D721Med (cell line): ENCODE data around the gene ENOX1.
"Not testable (repeated sequence)": the region's sequence is repeated elsewhere in the genome, so short reads cannot be mapped to it uniquely, and the experiment has no call there.

ENCODE experiments used
- DNase-seq: peaks from one replicate; pipeline ENCODE4 v3.0.0; 2011; ENCODE audit warnings: low spot score; ENCODE audit not compliant: insufficient read length
- FAIRE-seq: peaks from 2 replicates; lab custom pipeline; 2011; peaks lifted over from hg19 to GRCh38; lab: Jason Lieb, UNC
- TF ChIP-seq, protein P1 (sequence below): IDR thresholded peaks from 2 replicates; pipeline ENCODE4 v1.5.1; 2012; ENCODE audit warnings: mild to moderate bottlenecking, control low read depth; ENCODE audit not compliant: insufficient read depth; ENCODE audit errors: missing control alignments

The ENOX1 gene

GRCh38 chr13:43353631-43354030 lies 433.1 kb downstream of the ENOX1 start:
- FAIRE-seq (no peak), DNase-seq (no peak)
- TF ChIP-seq, protein P1, sequence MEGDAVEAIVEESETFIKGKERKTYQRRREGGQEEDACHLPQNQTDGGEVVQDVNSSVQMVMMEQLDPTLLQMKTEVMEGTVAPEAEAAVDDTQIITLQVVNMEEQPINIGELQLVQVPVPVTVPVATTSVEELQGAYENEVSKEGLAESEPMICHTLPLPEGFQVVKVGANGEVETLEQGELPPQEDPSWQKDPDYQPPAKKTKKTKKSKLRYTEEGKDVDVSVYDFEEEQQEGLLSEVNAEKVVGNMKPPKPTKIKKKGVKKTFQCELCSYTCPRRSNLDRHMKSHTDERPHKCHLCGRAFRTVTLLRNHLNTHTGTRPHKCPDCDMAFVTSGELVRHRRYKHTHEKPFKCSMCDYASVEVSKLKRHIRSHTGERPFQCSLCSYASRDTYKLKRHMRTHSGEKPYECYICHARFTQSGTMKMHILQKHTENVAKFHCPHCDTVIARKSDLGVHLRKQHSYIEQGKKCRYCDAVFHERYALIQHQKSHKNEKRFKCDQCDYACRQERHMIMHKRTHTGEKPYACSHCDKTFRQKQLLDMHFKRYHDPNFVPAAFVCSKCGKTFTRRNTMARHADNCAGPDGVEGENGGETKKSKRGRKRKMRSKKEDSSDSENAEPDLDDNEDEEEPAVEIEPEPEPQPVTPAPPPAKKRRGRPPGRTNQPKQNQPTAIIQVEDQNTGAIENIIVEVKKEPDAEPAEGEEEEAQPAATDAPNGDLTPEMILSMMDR: no peak

DNA sequence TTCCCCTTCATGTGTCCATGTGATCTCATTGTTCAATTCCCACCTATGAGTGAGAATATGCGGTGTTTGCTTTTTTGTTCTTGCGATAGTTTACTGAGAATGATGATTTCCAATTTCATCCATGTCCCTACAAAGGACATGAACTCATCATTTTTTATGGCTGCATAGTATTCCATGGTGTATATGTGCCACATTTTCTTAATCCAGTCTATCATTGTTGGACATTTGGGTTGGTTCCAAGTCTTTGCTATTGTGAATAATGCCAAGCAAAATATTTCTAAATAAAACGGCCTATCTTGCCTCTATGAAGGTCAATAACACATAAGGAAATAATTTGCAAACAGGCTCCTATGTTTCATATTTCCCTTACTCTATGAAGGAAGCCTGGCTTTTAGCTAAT lies 435.2 kb downstream of the ENOX1 start:
- not testable (repeated sequence) for DNase-seq, FAIRE-seq

- DNase-seq: no peak
- TF ChIP-seq, protein P1: no peak
- FAIRE-seq: no peak
These were observed 438.4 kb downstream of the ENOX1 start for GRCh38 chr13:43348397-43348796.

- FAIRE-seq (no peak), DNase-seq (no peak)
- TF ChIP-seq, protein P1: no peak
These were observed 438.9 kb downstream of the ENOX1 start for GRCh38 chr13:43347877-43348276.

DNA sequence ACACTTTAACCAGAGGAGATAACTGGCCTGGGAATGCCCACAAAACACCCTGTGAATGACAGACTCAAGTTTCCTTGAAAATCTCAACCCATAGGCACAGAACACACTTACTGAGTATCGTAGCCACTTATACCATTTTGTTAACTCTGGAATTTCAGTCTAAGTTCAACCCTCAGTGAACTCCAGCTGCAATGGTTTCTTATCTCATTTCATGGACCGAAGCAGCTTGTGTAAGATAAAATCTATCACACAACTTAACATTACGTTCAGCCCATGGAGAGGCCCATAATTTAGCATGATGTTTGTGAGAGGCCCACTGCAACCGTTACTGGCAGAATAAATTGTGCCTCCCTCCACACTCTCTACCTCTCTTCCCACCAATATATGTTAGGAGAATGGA lies 440.3 kb downstream of the ENOX1 start:
- DNase-seq (no peak), FAIRE-seq (no peak)
- TF ChIP-seq, protein P1: no peak

- TF ChIP-seq, protein P1: no peak
- FAIRE-seq: no peak
- no peak for DNase-seq
These were observed 443.1 kb downstream of the ENOX1 start for GRCh38 chr13:43343645-43344044.

- DNase-seq (no peak), FAIRE-seq (no peak)
- TF ChIP-seq, protein P1: no peak
These were observed 446.8 kb downstream of the ENOX1 start for GRCh38 chr13:43339805-43340550.
